Transverse colon (tissue), 4 donors: ENCODE results near the gene RAP1GDS1. TPM values are rescaled to one million over a fixed set of nuclear protein-coding genes. Genes with fewer than 3 reads are reported as not detected.

ENCODE experiments used
- DNase-seq: peaks from one replicate; pipeline ENCODE4 v3.0.0-alpha.2; 2019
- H3K27ac ChIP-seq, 4 donors: fragments of 200-600 bp; sonication (generic); 2 replicates each; pipeline ENCODE4 v1.5.1; 2016 to 2018; ENCODE audit warnings: inconsistent platforms in 4 of 4
- H3K27me3 ChIP-seq: fragments of 200-600 bp; sonication (generic); 2 replicates; pipeline ENCODE4 v1.5.1; 2017; ENCODE audit warnings: inconsistent platforms
- H3K36me3 ChIP-seq, 4 donors: fragments of 200-600 bp; sonication (generic); 2 replicates each; pipeline ENCODE4 v1.5.1; 2017 to 2019; ENCODE audit warnings: inconsistent platforms in 4 of 4
- H3K4me1 ChIP-seq, 4 donors: fragments of 200-600 bp; sonication (generic); 2 replicates each; pipeline ENCODE4 v1.5.1; 2017 to 2020; ENCODE audit warnings: inconsistent platforms in 4 of 4
- H3K4me3 ChIP-seq, 4 donors: fragments of 200-600 bp; sonication (generic); 1 replicate in 1 of 4; 2 replicates in 3 of 4; pipeline versions ENCODE4 v1.5.1 to v1.6.1; 2017 to 2019; ENCODE audit warnings: inconsistent platforms in 4 of 4
- H3K9me3 ChIP-seq, 2 donors: fragments of 200-600 bp; sonication (generic); 2 replicates each; pipeline ENCODE4 v1.5.1; 2017 to 2019; ENCODE audit warnings: inconsistent platforms in 2 of 2
- CTCF ChIP-seq, 5 experiments: fragments of 200-600 bp in 3 of 5; fragments of 450-650 bp in 2 of 5; sonication (generic) in 3 of 5; IDR thresholded peaks; 1 replicate in 2 of 5; 2 replicates in 3 of 5; pipeline ENCODE4 v1.5.1; 2016 to 2017; ENCODE audit warnings: antibody characterized with exemption in 5 of 5, inconsistent platforms in 3 of 5, mild to moderate bottlenecking in 2 of 5, moderate library complexity in 1 of 5
- EP300 ChIP-seq: sonication (generic); formaldehyde crosslinking; IDR thresholded peaks from one replicate; pipeline ENCODE4 v1.6.1; 2017; ENCODE audit warnings: antibody characterized with exemption, low read depth
- POLR2A ChIP-seq: fragments of 450-650 bp; IDR thresholded peaks from one replicate; pipeline ENCODE4 v1.6.1; 2016; ENCODE audit warnings: antibody characterized with exemption, mild to moderate bottlenecking, moderate library complexity
- POLR2AphosphoS5 ChIP-seq, 3 donors: sonication (generic); formaldehyde crosslinking; IDR thresholded peaks; one replicate each; pipeline ENCODE4 v1.6.1; 2016; ENCODE audit warnings: antibody characterized with exemption in 3 of 3
- WGBS, 2 donors: methylation state at CpG; one replicate each; pipeline ENCODE4 v1.1.5; 2018; ENCODE audit warnings: low coverage in 1 of 2; 5-methylcytosine and 5-hydroxymethylcytosine counted together
- in situ Hi-C, 4 donors: fragments of 200-750 bp; cut with MboI; loops; one replicate each; pipeline versions ENCODE4 v1.15.0 to v1.15.1; 2017; ENCODE audit warnings: low sequenced_read_pairs in 3 of 4, low pct_ligation_motif_present in 1 of 4, low pct_unique_long_range_greater_than_20kb in 1 of 4
- intact Hi-C: fragments of 100-400 bp; cut with DNase I; formaldehyde crosslinking; loops from one replicate; pipeline ENCODE4 v1.15.1; 2023; ENCODE audit warnings: low total_unique reads
- total RNA-seq, 4 donors: library from RNA; depleted of rRNA; stranded (reverse); fragments of >200 nt; gene quantifications; one replicate each; pipeline ENCODE4 v1.1.0, GENCODE V29; 2016

RAP1GDS1 gene
- total RNA-seq, 4 donors from 2014 or later, result 6.7 to 44.3 (median 34.2) TPM

GRCh38 chr4:98275145-98275544, 14.0 kb downstream of the RAP1GDS1 start:
- intact Hi-C loops (no loop called here), in situ Hi-C loops (no loop called here)
- H3K27ac ChIP-seq, result no peak overlapping the region
- TF ChIP-seq EP300 (no peak), CTCF (IDR thresholded peaks at IDR 0.05) (no peak), POLR2AphosphoS5 (IDR thresholded peaks at IDR 0.05) (no peak), POLR2A (no peak)
- no peak for DNase-seq
- H3K27me3 ChIP-seq, result no peaks in the 10 kb centered on the region
- no peaks in the 10 kb centered on the region for H3K9me3 ChIP-seq
- H3K36me3 ChIP-seq, result no peaks in the 10 kb centered on the region
- H3K4me3 ChIP-seq, result no peak overlapping the region
- 89 to 92% methylated on average over 2 of the region's 2 CpGs for WGBS, 2 donors
- no peaks in the 10 kb centered on the region for H3K4me1 ChIP-seq

DNA sequence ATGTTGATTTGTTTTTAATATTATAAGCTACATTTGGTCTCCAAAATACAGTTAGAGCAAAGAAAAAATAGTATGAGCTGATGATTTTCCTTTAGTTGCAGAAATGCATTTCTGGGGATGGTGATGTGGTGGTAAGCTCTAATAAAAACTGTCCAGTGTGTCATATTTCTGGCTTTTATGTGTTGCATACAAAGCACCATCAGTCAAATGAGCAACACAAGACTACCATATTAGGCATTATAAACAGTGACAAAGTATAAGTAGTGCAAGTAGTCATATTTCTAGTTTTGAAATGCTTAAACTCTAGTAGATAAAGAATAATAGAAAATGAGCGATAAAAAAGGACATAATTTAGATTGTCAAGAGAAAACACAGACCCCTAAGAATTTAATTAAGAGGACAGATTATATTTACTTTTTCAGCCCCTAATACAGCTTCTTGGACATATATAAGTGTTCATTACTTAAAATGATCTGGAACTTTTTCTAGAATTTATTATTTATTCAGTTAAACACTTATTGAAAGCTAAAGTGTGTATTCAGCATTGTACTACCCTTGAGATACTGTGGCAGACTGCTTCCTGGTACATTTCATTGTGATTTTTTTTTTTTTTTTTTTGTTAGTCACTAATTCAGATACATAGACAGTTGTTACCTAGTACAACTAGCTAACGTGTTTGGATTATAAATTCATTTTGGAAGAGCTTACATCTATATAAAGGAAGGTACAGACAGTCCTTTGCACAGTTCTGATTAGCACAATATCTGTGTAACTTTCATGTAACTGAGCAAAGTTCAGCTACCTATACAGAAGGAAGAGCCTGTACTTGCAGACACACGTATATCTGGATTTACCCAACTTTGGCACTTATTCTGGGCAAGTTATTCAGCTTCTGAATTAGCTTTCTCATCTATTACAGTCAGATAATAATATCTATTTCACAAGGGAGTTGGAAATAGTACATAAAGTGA, 22.3 kb downstream of the RAP1GDS1 start:
- no peak for TF ChIP-seq POLR2AphosphoS5 (IDR thresholded peaks at IDR 0.05)
- no peak for TF ChIP-seq CTCF (IDR thresholded peaks at IDR 0.05)
- no peak for TF ChIP-seq POLR2A
- TF ChIP-seq EP300, result no peak
- no peaks in the 10 kb centered on the region for H3K36me3 ChIP-seq
- WGBS, 2 donors, result 39 to 66% methylated on average over 3 of the region's 3 CpGs
- no peak for DNase-seq
- no peak overlapping the region for H3K4me3 ChIP-seq
- peaks cover 0 to 21% (median 6%) of the 10 kb centered on the region in 4 donors for H3K4me1 ChIP-seq
- in situ Hi-C loops, result no loop called here
- no peaks in the 10 kb centered on the region for H3K9me3 ChIP-seq
- no peaks in the 10 kb centered on the region for H3K27me3 ChIP-seq
- H3K27ac ChIP-seq, result peak overlapping the region in 2 of 4 donors; percentile 40 to 41
- intact Hi-C loops, result no loop called here

- Histone ChIP-seq H3K4me1 (peaks cover 0 to 30% (median 6%) of the 10 kb centered on the region in 4 donors), H3K36me3 (no peaks in the 10 kb centered on the region), H3K27me3 (no peaks in the 10 kb centered on the region), H3K4me3 (no peak overlapping the region), H3K27ac (no peak overlapping the region), H3K9me3 (no peaks in the 10 kb centered on the region)
- no peak for TF ChIP-seq POLR2A
- DNase-seq, result no peak
- intact Hi-C loops, result no loop called here
- in situ Hi-C loops, result no loop called here
- WGBS, 2 donors, result 88 to 97% methylated on average over 3 of the region's 3 CpGs
Observed at GRCh38 chr4:98284640-98285046, 23.5 kb downstream of the RAP1GDS1 start.

DNA sequence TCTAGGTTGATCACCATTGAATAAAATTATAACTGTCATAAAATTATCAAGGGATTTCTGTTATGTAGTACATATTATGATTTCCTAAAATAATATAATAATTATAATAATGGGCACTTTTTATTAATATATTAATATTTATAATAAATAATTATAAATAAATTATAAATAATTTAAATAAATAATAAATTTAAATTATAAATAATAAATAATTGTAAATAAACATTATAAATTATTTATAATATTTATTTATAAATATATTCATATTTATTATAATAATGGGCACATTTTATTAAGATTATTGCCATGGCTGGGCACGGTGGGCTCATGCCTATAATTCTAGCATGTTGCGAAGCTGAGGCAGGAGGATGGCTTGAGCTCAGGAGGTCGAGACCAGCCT, 24.5 kb downstream of the RAP1GDS1 start:
- Histone ChIP-seq H3K27me3 (no peaks in the 10 kb centered on the region), H3K4me1 (peaks cover 0 to 41% (median 6%) of the 10 kb centered on the region in 4 donors), H3K9me3 (no peaks in the 10 kb centered on the region), H3K36me3 (no peaks in the 10 kb centered on the region), H3K4me3 (no peak overlapping the region), H3K27ac (no peak overlapping the region)
- intact Hi-C loops (no loop called here), in situ Hi-C loops (no loop called here)
- no peak for TF ChIP-seq EP300
- no peak for TF ChIP-seq POLR2A
- TF ChIP-seq CTCF (IDR thresholded peaks at IDR 0.05), result no peak
- no peak for TF ChIP-seq POLR2AphosphoS5 (IDR thresholded peaks at IDR 0.05)
- 95 to 97% methylated on average over 3 of the region's 3 CpGs for WGBS, 2 donors
- DNase-seq, result no peak
